Tibial nerve (tissue), 4 donors: ENCODE measurements around the gene GPR21. TPM values are rescaled to one million over a fixed set of nuclear protein-coding genes. Genes with fewer than 3 reads are reported as not detected.

ENCODE experiments used
- DNase-seq, 2 donors: peaks; one replicate each; pipeline ENCODE4 v3.0.0-alpha.2; 2019; ENCODE audit warnings: low spot score in 2 of 2
- H3K27ac ChIP-seq, 4 donors: fragments of 200-600 bp; sonication (generic) in 3 of 4; one replicate each; pipeline ENCODE4 v1.5.1; 2017 to 2019; ENCODE audit warnings: mild to moderate bottlenecking in 1 of 4
- H3K27me3 ChIP-seq, 2 donors: fragments of 200-600 bp; sonication (generic) in 1 of 2; one replicate each; pipeline versions ENCODE4 v1.5.1 to v1.6.0; 2017 to 2019
- H3K36me3 ChIP-seq, 3 donors: fragments of 200-600 bp; sonication (generic); one replicate each; pipeline ENCODE4 v1.5.1; 2018 to 2019
- H3K4me1 ChIP-seq, 4 donors: fragments of 200-600 bp; sonication (generic) in 3 of 4; one replicate each; pipeline ENCODE4 v1.5.1; 2017 to 2019
- H3K4me3 ChIP-seq, 4 donors: fragments of 200-600 bp; sonication (generic) in 3 of 4; one replicate each; pipeline ENCODE4 v1.5.1; 2017 to 2019; ENCODE audit warnings: mild to moderate bottlenecking in 1 of 4, moderate library complexity in 1 of 4
- H3K9me3 ChIP-seq, 4 donors: fragments of 200-600 bp; sonication (generic) in 3 of 4; one replicate each; pipeline ENCODE4 v1.5.1; 2017 to 2019
- CTCF ChIP-seq, 5 experiments: fragments of 200-600 bp in 3 of 5; fragments of 450-650 bp in 2 of 5; sonication (generic) in 3 of 5; IDR thresholded peaks; one replicate each; pipeline ENCODE4 v1.5.1; 2016 to 2019; ENCODE audit warnings: antibody characterized with exemption in 5 of 5, mild to moderate bottlenecking in 3 of 5, moderate library complexity in 2 of 5
- EP300 ChIP-seq, 2 donors: sonication (generic); formaldehyde crosslinking; IDR thresholded peaks; one replicate each; pipeline ENCODE4 v1.6.1; 2017; ENCODE audit warnings: antibody characterized with exemption in 2 of 2, mild to moderate bottlenecking in 1 of 2
- POLR2A ChIP-seq, 2 donors: fragments of 450-650 bp; IDR thresholded peaks; one replicate each; pipeline ENCODE4 v1.6.1; 2017; ENCODE audit warnings: antibody characterized with exemption in 2 of 2, mild to moderate bottlenecking in 2 of 2, moderate library complexity in 2 of 2
- WGBS, 2 donors: methylation state at CpG; one replicate each; pipeline ENCODE4 v1.1.5; 2018; 5-methylcytosine and 5-hydroxymethylcytosine counted together
- total RNA-seq, 4 donors: library from RNA; depleted of rRNA; stranded (reverse); fragments of >200 nt; gene quantifications; one replicate each; pipeline ENCODE4 v1.1.0, GENCODE V29; 2016

Gene GPR21
- total RNA-seq, 4 donors from 2014 or later = 0.98 to 4.4 (median 3.9) TPM; not detected in 1

GRCh38 chr9:123016631-123017030, 16.8 kb upstream of the GPR21 start:
- 51 to 59% methylated on average over 1 of the region's 1 CpG for WGBS, 2 donors

GRCh38 chr9:123020796-123021195, 12.7 kb upstream of the GPR21 start:
- no peaks in the 10 kb centered on the region for H3K9me3 ChIP-seq
- no peak overlapping the region for H3K27ac ChIP-seq
- H3K36me3 ChIP-seq = peaks cover 0 to 66% (median 7%) of the 10 kb centered on the region in 3 donors
- H3K4me1 ChIP-seq = no peaks in the 10 kb centered on the region
- no peak for DNase-seq
- no peak overlapping the region for H3K4me3 ChIP-seq
- TF ChIP-seq POLR2A (IDR thresholded peaks at IDR 0.05) = no peak
- TF ChIP-seq EP300 (IDR thresholded peaks at IDR 0.05) = no peak
- TF ChIP-seq CTCF (IDR thresholded peaks at IDR 0.05) = no peak
- H3K27me3 ChIP-seq = no peaks in the 10 kb centered on the region
- WGBS, 2 donors = 62 to 63% methylated on average over 2 of the region's 2 CpGs

More at GRCh38 chr9:123016631-123017030, 16.8 kb upstream of the GPR21 start:
- H3K27ac ChIP-seq = no peak overlapping the region
- H3K4me1 ChIP-seq = no peaks in the 10 kb centered on the region
- no peak for TF ChIP-seq CTCF (IDR thresholded peaks at IDR 0.05)
- TF ChIP-seq EP300 (IDR thresholded peaks at IDR 0.05) = no peak
- no peak for TF ChIP-seq POLR2A (IDR thresholded peaks at IDR 0.05)
- peaks cover 0 to 77% (median 2%) of the 10 kb centered on the region in 3 donors for H3K36me3 ChIP-seq
- no peaks in the 10 kb centered on the region for H3K27me3 ChIP-seq
- DNase-seq = no peak
- H3K9me3 ChIP-seq = no peaks in the 10 kb centered on the region
- H3K4me3 ChIP-seq = no peak overlapping the region

- DNase-seq = no peak
- TF ChIP-seq EP300 (IDR thresholded peaks at IDR 0.05) = no peak
- no peak for TF ChIP-seq CTCF (IDR thresholded peaks at IDR 0.05)
- TF ChIP-seq POLR2A (IDR thresholded peaks at IDR 0.05) = no peak
- no peaks in the 10 kb centered on the region for H3K9me3 ChIP-seq
- H3K27ac ChIP-seq = no peak overlapping the region
- H3K4me3 ChIP-seq = no peak overlapping the region
- 92 to 95% methylated on average over 1 of the region's 1 CpG for WGBS, 2 donors
- H3K27me3 ChIP-seq = no peaks in the 10 kb centered on the region
- H3K36me3 ChIP-seq = peaks cover 0 to 41% (median 5%) of the 10 kb centered on the region in 3 donors
- no peaks in the 10 kb centered on the region for H3K4me1 ChIP-seq
Measured at GRCh38 chr9:123026425-123026824, 7.0 kb upstream of the GPR21 start.

GRCh38 chr9:123027517-123027916, 6.0 kb upstream of the GPR21 start:
- Histone ChIP-seq H3K9me3 (no peaks in the 10 kb centered on the region), H3K27ac (no peak overlapping the region), H3K4me3 (no peak overlapping the region), H3K27me3 (no peaks in the 10 kb centered on the region), H3K36me3 (peaks cover 0 to 31% (median 0%) of the 10 kb centered on the region in 3 donors), H3K4me1 (peaks cover 0 to 3% (median under 1%) of the 10 kb centered on the region in 4 donors)
- 59 to 72% methylated on average over 3 of the region's 3 CpGs for WGBS, 2 donors
- TF ChIP-seq CTCF (IDR thresholded peaks at IDR 0.05) (no peak), POLR2A (IDR thresholded peaks at IDR 0.05) (no peak), EP300 (IDR thresholded peaks at IDR 0.05) (no peak)
- DNase-seq = no peak

GRCh38 chr9:123028136-123028535, 5.3 kb upstream of the GPR21 start:
- no peak for DNase-seq
- peaks cover 0 to 9% (median 4%) of the 10 kb centered on the region in 4 donors for H3K4me1 ChIP-seq
- TF ChIP-seq CTCF (IDR thresholded peaks at IDR 0.05) (no peak), EP300 (IDR thresholded peaks at IDR 0.05) (no peak), POLR2A (IDR thresholded peaks at IDR 0.05) (no peak)

More at GRCh38 chr9:123028136-123028535, 5.3 kb upstream of the GPR21 start:
- no peak overlapping the region for H3K27ac ChIP-seq
- peaks cover 0 to 25% (median 0%) of the 10 kb centered on the region in 3 donors for H3K36me3 ChIP-seq
- no peak overlapping the region for H3K4me3 ChIP-seq
- H3K27me3 ChIP-seq = no peaks in the 10 kb centered on the region
- no peaks in the 10 kb centered on the region for H3K9me3 ChIP-seq
